Measurements from ENCODE around the gene PRPF19.

Gene PRPF19

GRCh38 chr11:60906132-60906972 is at the start of gene PRPF19:
Gene PRPF19, minus strand, starts transcription at chr11:60906585. Its CDS starts 203 bp downstream, at chr11:60906382.
- no peak for TF ChIP-seq YY1 (IDR thresholded peaks at IDR 0.05; ENCODE audit: insufficient read depth, insufficient read length)
- TF ChIP-seq SUZ12 (IDR thresholded peaks at IDR 0.05; ENCODE audit: extremely low read depth, insufficient read depth, insufficient read length), result no peak
- TF ChIP-seq ZNF274 (IDR thresholded peaks at IDR 0.05; ENCODE audit: low read depth, low read length), result no peak
- Histone ChIP-seq H3K9me3 (ENCODE audit: insufficient read depth, low read length) (no peaks in the 10 kb centered on the region), H3K36me3 (ENCODE audit: insufficient read depth, insufficient read length, low read length) (peaks cover 42% of the 10 kb centered on the region), H3K4me1 (ENCODE audit: insufficient read depth, insufficient read length) (no peaks in the 10 kb centered on the region), H3K4me3 (ENCODE audit: insufficient read length, low read depth) (peak within 1 kb of the TSS; percentile 92), H3K9ac (ENCODE audit: insufficient read length, low read depth) (peak within 1 kb of the TSS; percentile 97), H3K27me3 (ENCODE audit: insufficient read depth, insufficient read length) (peaks cover 40% of the 10 kb centered on the region)
- peak; percentile 96 for DNase-seq (ENCODE audit: low read depth, low spot score)

GRCh38 chr11:60955571-60955970 is 49.2 kb upstream of the PRPF19 start:
- peaks cover 12% of the 10 kb centered on the region for H3K27me3 ChIP-seq (ENCODE audit: insufficient read depth, insufficient read length)
- DNase-seq (ENCODE audit: low read depth, low spot score), result no peak

GRCh38 chr11:60954421-60954820 is 48.0 kb upstream of the PRPF19 start:
- Histone ChIP-seq H3K4me1 (ENCODE audit: insufficient read depth, insufficient read length) (peaks cover 13% of the 10 kb centered on the region), H3K9ac (ENCODE audit: insufficient read length, low read depth) (no peak overlapping the region), H3K36me3 (ENCODE audit: insufficient read depth, insufficient read length, low read length) (no peaks in the 10 kb centered on the region), H3K9me3 (ENCODE audit: insufficient read depth, low read length) (no peaks in the 10 kb centered on the region), H3K27me3 (ENCODE audit: insufficient read depth, insufficient read length) (peaks cover 15% of the 10 kb centered on the region), H3K4me3 (ENCODE audit: insufficient read length, low read depth) (no peak overlapping the region)
- TF ChIP-seq YY1 (IDR thresholded peaks at IDR 0.05; ENCODE audit: insufficient read depth, insufficient read length), result no peak
- no peak for TF ChIP-seq ZNF274 (IDR thresholded peaks at IDR 0.05; ENCODE audit: low read depth, low read length)
- TF ChIP-seq SUZ12 (IDR thresholded peaks at IDR 0.05; ENCODE audit: extremely low read depth, insufficient read depth, insufficient read length), result no peak
- no peak for DNase-seq (ENCODE audit: low read depth, low spot score)

More at GRCh38 chr11:60955571-60955970, 49.2 kb upstream of the PRPF19 start:
- no peak for TF ChIP-seq ZNF274 (IDR thresholded peaks at IDR 0.05; ENCODE audit: low read depth, low read length)
- no peak for TF ChIP-seq SUZ12 (IDR thresholded peaks at IDR 0.05; ENCODE audit: extremely low read depth, insufficient read depth, insufficient read length)
- no peak for TF ChIP-seq YY1 (IDR thresholded peaks at IDR 0.05; ENCODE audit: insufficient read depth, insufficient read length)
- Histone ChIP-seq H3K4me1 (ENCODE audit: insufficient read depth, insufficient read length) (peaks cover 10% of the 10 kb centered on the region), H3K9ac (ENCODE audit: insufficient read length, low read depth) (no peak overlapping the region), H3K9me3 (ENCODE audit: insufficient read depth, low read length) (no peaks in the 10 kb centered on the region), H3K4me3 (ENCODE audit: insufficient read length, low read depth) (no peak overlapping the region), H3K36me3 (ENCODE audit: insufficient read depth, insufficient read length, low read length) (no peaks in the 10 kb centered on the region)

- no peak for DNase-seq (ENCODE audit: low read depth, low spot score)
- Histone ChIP-seq H3K9me3 (ENCODE audit: insufficient read depth, low read length) (no peaks in the 10 kb centered on the region), H3K36me3 (ENCODE audit: insufficient read depth, insufficient read length, low read length) (no peaks in the 10 kb centered on the region), H3K27me3 (ENCODE audit: insufficient read depth, insufficient read length) (peaks cover 15% of the 10 kb centered on the region), H3K9ac (ENCODE audit: insufficient read length, low read depth) (no peak overlapping the region), H3K4me3 (ENCODE audit: insufficient read length, low read depth) (no peak overlapping the region), H3K4me1 (ENCODE audit: insufficient read depth, insufficient read length) (peaks cover 13% of the 10 kb centered on the region)
- no peak for TF ChIP-seq SUZ12 (IDR thresholded peaks at IDR 0.05; ENCODE audit: extremely low read depth, insufficient read depth, insufficient read length)
- TF ChIP-seq ZNF274 (IDR thresholded peaks at IDR 0.05; ENCODE audit: low read depth, low read length), result no peak
- TF ChIP-seq YY1 (IDR thresholded peaks at IDR 0.05; ENCODE audit: insufficient read depth, insufficient read length), result no peak
Observed at GRCh38 chr11:60953781-60954180, 47.4 kb upstream of the PRPF19 start.

GRCh38 chr11:60952742-60953170 is 46.4 kb upstream of the PRPF19 start:
- Histone ChIP-seq H3K4me3 (ENCODE audit: insufficient read length, low read depth) (peak overlapping the region; percentile 65), H3K9me3 (ENCODE audit: insufficient read depth, low read length) (no peaks in the 10 kb centered on the region), H3K27me3 (ENCODE audit: insufficient read depth, insufficient read length) (peaks cover 15% of the 10 kb centered on the region), H3K4me1 (ENCODE audit: insufficient read depth, insufficient read length) (peaks cover 13% of the 10 kb centered on the region), H3K36me3 (ENCODE audit: insufficient read depth, insufficient read length, low read length) (no peaks in the 10 kb centered on the region), H3K9ac (ENCODE audit: insufficient read length, low read depth) (peak overlapping the region; percentile 79)
- no peak for DNase-seq (ENCODE audit: low read depth, low spot score)
- TF ChIP-seq ZNF274 (IDR thresholded peaks at IDR 0.05; ENCODE audit: low read depth, low read length) (no peak), SUZ12 (IDR thresholded peaks at IDR 0.05; ENCODE audit: extremely low read depth, insufficient read depth, insufficient read length) (no peak), YY1 (IDR thresholded peaks at IDR 0.05; ENCODE audit: insufficient read depth, insufficient read length) (no peak)

GRCh38 chr11:60951904-60952741 is 45.7 kb upstream of the PRPF19 start, which contains the start of gene SLC15A3:
Gene SLC15A3, minus strand, starts transcription at chr11:60952176. Its CDS starts 625 bp downstream, at chr11:60951551.
- H3K9me3 ChIP-seq (ENCODE audit: insufficient read depth, low read length), result no peaks in the 10 kb centered on the region
- H3K27me3 ChIP-seq (ENCODE audit: insufficient read depth, insufficient read length), result peaks cover 15% of the 10 kb centered on the region
- no peak for DNase-seq (ENCODE audit: low read depth, low spot score)
- peaks cover 13% of the 10 kb centered on the region for H3K4me1 ChIP-seq (ENCODE audit: insufficient read depth, insufficient read length)
- no peak for TF ChIP-seq SUZ12 (IDR thresholded peaks at IDR 0.05; ENCODE audit: extremely low read depth, insufficient read depth, insufficient read length)
- TF ChIP-seq YY1 (IDR thresholded peaks at IDR 0.05; ENCODE audit: insufficient read depth, insufficient read length), result no peak
- no peak for TF ChIP-seq ZNF274 (IDR thresholded peaks at IDR 0.05; ENCODE audit: low read depth, low read length)
- no peaks in the 10 kb centered on the region for H3K36me3 ChIP-seq (ENCODE audit: insufficient read depth, insufficient read length, low read length)
- peak within 1 kb of the TSS; percentile 65 for H3K4me3 ChIP-seq (ENCODE audit: insufficient read length, low read depth)
- H3K9ac ChIP-seq (ENCODE audit: insufficient read length, low read depth), result peak within 1 kb of the TSS; percentile 79

GRCh38 chr11:60951606-60951903 is 45.2 kb upstream of the PRPF19 start:
- Histone ChIP-seq H3K9me3 (ENCODE audit: insufficient read depth, low read length) (no peaks in the 10 kb centered on the region), H3K4me3 (ENCODE audit: insufficient read length, low read depth) (peak overlapping the region; percentile 65), H3K4me1 (ENCODE audit: insufficient read depth, insufficient read length) (peaks cover 14% of the 10 kb centered on the region), H3K9ac (ENCODE audit: insufficient read length, low read depth) (peak overlapping the region; percentile 79), H3K36me3 (ENCODE audit: insufficient read depth, insufficient read length, low read length) (no peaks in the 10 kb centered on the region), H3K27me3 (ENCODE audit: insufficient read depth, insufficient read length) (peaks cover 15% of the 10 kb centered on the region)
- TF ChIP-seq YY1 (IDR thresholded peaks at IDR 0.05; ENCODE audit: insufficient read depth, insufficient read length) (no peak), ZNF274 (IDR thresholded peaks at IDR 0.05; ENCODE audit: low read depth, low read length) (no peak), SUZ12 (IDR thresholded peaks at IDR 0.05; ENCODE audit: extremely low read depth, insufficient read depth, insufficient read length) (no peak)
- DNase-seq (ENCODE audit: low read depth, low spot score), result no peak

Measured in NT2/D1 (cell line).